Iris pigment epithelial cell (primary cell): ENCODE results near the gene NPIPA8.
"Not testable (repeated sequence)": the region's sequence is repeated elsewhere in the genome, so short reads cannot be mapped to it uniquely, and the experiment has no call there.

Experiments
- DNase-seq: peaks from one replicate; pipeline ENCODE4 v3.0.0-alpha.2; 2011; ENCODE audit warnings: low read depth

The NPIPA8 gene

GRCh38 chr16:18336636-18337035, at the start of gene NPIPA8:
Gene NPIPA8, minus strand, starts transcription at chr16:18336736. Its CDS starts 4,074 bp downstream, at chr16:18332662.
- DNase-seq = not testable (repeated sequence)

- DNase-seq = not testable (repeated sequence)
Observed at GRCh38 chr16:18385285-18385684, 48.7 kb upstream of the NPIPA8 start.

- DNase-seq = not testable (repeated sequence)
Observed at GRCh38 chr16:18384869-18385268, 48.3 kb upstream of the NPIPA8 start.

- not testable (repeated sequence) for DNase-seq
Observed at GRCh38 chr16:18384098-18384636, 47.6 kb upstream of the NPIPA8 start.

GRCh38 chr16:18382696-18383095, 46.2 kb upstream of the NPIPA8 start:
- not testable (repeated sequence) for DNase-seq

GRCh38 chr16:18347742-18348141, 11.2 kb upstream of the NPIPA8 start:
- DNase-seq = not testable (repeated sequence)

GRCh38 chr16:18346993-18347392, 10.5 kb upstream of the NPIPA8 start:
- not testable (repeated sequence) for DNase-seq

GRCh38 chr16:18344634-18345033, 8.1 kb upstream of the NPIPA8 start:
- not testable (repeated sequence) for DNase-seq

- DNase-seq = not testable (repeated sequence)
Observed at GRCh38 chr16:18341986-18342385, 5.5 kb upstream of the NPIPA8 start.

GRCh38 chr16:18341417-18341960, 5.0 kb upstream of the NPIPA8 start:
- DNase-seq = not testable (repeated sequence)

GRCh38 chr16:18339210-18339609, 2.7 kb upstream of the NPIPA8 start:
- DNase-seq = not testable (repeated sequence)

GRCh38 chr16:18311811-18312210, 24.7 kb downstream of the NPIPA8 start:
- DNase-seq = not testable (repeated sequence)

GRCh38 chr16:18309159-18309558, 27.4 kb downstream of the NPIPA8 start:
- not testable (repeated sequence) for DNase-seq

- not testable (repeated sequence) for DNase-seq
Observed at GRCh38 chr16:18307241-18307640, 29.3 kb downstream of the NPIPA8 start.

- not testable (repeated sequence) for DNase-seq
Observed at GRCh38 chr16:18306066-18306465, 30.5 kb downstream of the NPIPA8 start.

- DNase-seq = not testable (repeated sequence)
Observed at GRCh38 chr16:18303059-18303706, 33.4 kb downstream of the NPIPA8 start.

- not testable (repeated sequence) for DNase-seq
Observed at GRCh38 chr16:18297714-18298113, 38.8 kb downstream of the NPIPA8 start.

GRCh38 chr16:18296931-18297330, 39.6 kb downstream of the NPIPA8 start:
- not testable (repeated sequence) for DNase-seq

GRCh38 chr16:18294371-18294770, 42.2 kb downstream of the NPIPA8 start:
- not testable (repeated sequence) for DNase-seq

- DNase-seq = not testable (repeated sequence)
Observed at GRCh38 chr16:18293337-18293956, 43.1 kb downstream of the NPIPA8 start.

- DNase-seq = not testable (repeated sequence)
Observed at GRCh38 chr16:18290959-18291358, 45.6 kb downstream of the NPIPA8 start.

GRCh38 chr16:18286342-18286741, 50.2 kb downstream of the NPIPA8 start:
- not testable (repeated sequence) for DNase-seq

GRCh38 chr16:18280319-18280718, 56.2 kb downstream of the NPIPA8 start:
- not testable (repeated sequence) for DNase-seq
